IPS-18c (cell line): ENCODE data around the gene PLB1.

Experiments
- H3K4me3 ChIP-seq: 2 replicates; pipeline ENCODE4 v1.7.0; 2013; ENCODE audit warnings: low read depth, mild to moderate bottlenecking, low read length, moderate library complexity; ENCODE audit not compliant: insufficient read depth
- H3K9me3 ChIP-seq: one replicate; pipeline ENCODE4 v1.6.1; 2013; ENCODE audit warnings: mild to moderate bottlenecking, low read length, moderate library complexity; ENCODE audit not compliant: control insufficient read depth, insufficient read depth

Gene PLB1

DNA sequence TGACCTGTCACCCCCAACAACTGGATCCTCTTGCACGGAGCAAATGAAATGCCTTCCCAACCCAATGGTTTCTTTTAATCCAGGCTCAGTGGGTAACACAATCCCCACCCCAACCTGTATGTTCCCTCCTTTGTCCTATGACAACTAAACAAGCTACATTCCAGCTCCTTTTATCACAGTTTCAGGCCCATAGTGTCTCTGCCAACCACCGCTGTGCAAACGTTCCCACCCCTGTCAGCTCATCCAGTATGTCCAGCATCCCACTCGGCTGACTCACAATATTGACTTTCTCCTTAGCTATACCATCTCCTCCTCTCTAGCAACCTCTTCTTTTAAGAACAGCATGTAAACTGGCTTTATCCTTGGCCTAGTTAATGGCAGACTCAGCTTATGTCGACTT is 137.9 kb downstream of the PLB1 start:
- Histone ChIP-seq H3K9me3 (no peaks in the 10 kb centered on the region), H3K4me3 (no peak overlapping the region)

DNA sequence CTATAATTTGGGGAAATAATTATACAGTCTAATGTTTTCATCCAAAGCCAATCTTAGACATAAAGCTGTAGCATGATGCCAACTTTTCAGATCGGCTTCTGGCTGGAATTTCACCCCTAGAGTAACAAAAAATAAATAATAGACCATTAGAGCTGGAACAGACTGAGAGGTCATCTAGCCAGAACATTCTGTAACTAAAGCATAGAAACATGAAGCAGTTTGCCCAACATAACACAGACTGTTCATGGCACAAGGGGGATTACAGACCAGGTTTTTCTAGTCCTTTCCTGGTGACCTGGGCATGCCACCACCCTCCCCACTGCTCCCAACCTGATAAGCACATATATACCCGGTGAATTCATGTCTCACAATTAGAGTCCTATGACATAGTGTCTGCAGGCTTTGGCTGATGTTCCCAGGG is 139.3 kb downstream of the PLB1 start:
- Histone ChIP-seq H3K9me3 (no peaks in the 10 kb centered on the region), H3K4me3 (no peak overlapping the region)

DNA sequence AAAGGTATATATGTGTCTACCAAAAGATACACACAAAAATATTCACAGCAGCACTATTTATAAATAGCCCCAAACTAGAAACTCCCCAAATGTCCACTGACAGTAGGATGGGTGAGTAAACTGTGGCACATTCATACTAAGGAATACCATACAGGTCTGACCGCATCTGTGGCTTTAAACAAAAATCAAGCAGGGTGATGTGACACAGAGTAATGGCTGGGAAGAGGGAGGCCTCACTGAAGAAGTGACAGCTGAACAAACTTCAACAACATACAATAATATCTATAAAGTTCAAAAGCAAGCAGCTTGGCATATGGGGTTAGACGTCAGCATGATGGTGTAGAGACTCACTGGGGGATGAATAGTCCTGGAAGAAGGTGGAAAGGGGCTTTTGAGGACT is 140.6 kb downstream of the PLB1 start:
- no peak overlapping the region for H3K4me3 ChIP-seq
- H3K9me3 ChIP-seq: no peaks in the 10 kb centered on the region

DNA sequence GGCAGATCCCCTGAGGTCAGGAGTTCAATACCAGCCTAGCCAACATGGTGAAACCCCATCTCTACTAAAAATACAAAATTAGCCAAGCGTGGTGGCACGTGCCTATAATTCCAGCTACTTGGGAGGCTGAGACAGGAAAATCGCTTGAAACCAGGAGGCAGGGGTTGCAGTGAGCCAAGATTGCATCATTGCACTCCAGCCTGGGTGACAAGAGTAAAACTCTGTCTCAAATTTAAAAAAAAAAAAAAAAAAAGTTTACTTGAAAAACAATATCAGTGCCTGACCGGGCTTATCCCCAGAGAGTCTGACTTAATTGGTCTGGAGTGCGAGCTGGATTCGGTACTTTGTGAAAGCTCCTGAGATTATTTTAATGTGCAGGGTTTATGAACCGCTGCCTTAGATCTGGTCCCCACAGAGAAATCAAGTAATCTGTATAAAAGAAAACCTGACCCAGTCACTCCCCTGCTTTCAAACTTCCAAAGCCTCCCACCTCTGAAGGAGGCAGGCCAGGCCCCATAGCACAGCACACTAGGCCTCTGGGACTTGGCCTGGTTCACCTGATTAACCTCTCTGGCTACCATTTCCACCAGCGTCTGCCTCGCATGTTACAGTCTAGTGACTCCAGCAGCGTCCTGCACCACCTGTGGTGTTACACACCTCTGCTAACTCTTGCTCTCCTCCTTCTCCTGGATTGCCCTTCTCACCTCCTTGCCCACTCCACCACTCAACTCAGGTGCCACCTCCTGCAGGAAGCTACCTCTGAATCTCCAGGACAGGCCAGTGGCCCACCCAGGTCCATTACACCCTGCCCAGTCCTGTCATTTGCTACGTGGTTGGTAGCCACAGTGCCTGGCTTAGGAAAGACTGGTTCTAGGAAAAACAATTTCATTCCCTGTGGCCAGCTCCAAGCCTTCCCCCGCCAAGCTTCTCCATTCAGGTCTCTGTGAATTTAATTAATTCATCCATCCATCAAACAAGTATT is 141.5 kb downstream of the PLB1 start:
- H3K4me3 ChIP-seq: no peak overlapping the region
- no peaks in the 10 kb centered on the region for H3K9me3 ChIP-seq

DNA sequence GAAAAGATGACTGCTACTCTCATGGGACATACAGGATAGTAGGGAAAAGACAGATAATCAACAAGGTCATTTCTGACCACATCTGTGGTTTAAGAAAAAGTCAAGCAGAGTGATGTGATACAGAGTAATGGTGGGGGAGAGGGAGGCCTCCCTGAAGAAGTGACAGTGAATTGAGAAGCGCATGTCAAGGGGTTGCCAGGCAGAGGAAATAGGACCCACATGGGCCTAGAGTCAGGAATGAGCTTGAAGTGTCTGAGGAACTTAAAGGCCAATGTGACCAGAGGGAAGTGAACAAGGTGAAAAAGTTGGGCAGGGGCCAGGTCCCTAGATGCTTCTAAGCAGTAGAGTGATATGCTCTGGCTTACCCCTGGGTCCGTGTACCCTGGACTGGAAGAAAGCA is 142.2 kb downstream of the PLB1 start:
- no peak overlapping the region for H3K4me3 ChIP-seq
- H3K9me3 ChIP-seq: no peaks in the 10 kb centered on the region

DNA sequence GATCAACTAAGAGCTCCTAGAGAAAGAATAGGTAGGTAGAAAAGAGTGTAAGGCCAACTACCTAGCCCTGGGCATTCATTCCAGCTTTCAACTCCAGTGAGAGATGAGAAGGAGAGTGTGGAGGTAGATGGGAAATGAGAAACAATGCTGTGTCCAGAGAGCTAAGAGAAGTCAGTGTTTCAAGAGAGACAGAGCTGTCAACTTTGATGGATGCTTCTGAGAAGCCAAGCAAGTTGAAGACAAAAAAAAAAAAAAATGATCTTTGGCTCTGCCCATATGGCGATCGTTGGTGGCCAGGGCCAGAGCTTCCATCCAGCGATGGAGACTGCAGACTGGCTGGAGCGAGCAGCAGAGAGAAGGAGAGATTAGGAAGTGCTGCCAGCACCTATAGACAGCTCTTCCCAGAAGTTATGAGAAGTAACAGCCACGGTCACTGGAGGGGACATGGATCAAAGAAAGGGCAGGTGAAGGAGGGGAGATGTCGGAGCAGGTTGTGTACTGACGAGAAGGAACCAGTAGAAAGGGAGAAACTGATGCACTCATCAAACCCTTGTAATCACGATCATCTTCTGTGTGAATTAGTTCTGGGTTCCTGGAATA is 143.3 kb downstream of the PLB1 start:
- H3K4me3 ChIP-seq: no peak overlapping the region
- H3K9me3 ChIP-seq: no peaks in the 10 kb centered on the region

DNA sequence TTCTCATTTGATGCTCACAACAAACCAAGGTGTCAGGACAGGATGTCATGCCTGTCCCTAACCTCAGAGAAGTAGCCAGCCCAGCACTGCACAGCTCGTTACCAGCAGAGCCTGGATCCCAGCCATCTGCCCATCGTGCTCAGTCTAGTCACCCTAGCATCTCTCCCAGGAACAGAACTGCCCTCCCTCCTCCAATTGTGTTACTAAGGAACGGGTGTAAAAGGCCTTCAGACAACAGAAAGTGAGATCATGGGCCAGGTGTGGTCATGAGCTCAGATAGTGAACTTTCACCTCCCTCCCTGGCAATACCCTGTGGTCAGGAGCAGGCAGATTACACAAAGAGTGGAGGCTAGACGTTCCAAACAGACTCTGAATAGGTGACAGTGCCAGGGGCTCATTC is 144.0 kb downstream of the PLB1 start:
- no peaks in the 10 kb centered on the region for H3K9me3 ChIP-seq

DNA sequence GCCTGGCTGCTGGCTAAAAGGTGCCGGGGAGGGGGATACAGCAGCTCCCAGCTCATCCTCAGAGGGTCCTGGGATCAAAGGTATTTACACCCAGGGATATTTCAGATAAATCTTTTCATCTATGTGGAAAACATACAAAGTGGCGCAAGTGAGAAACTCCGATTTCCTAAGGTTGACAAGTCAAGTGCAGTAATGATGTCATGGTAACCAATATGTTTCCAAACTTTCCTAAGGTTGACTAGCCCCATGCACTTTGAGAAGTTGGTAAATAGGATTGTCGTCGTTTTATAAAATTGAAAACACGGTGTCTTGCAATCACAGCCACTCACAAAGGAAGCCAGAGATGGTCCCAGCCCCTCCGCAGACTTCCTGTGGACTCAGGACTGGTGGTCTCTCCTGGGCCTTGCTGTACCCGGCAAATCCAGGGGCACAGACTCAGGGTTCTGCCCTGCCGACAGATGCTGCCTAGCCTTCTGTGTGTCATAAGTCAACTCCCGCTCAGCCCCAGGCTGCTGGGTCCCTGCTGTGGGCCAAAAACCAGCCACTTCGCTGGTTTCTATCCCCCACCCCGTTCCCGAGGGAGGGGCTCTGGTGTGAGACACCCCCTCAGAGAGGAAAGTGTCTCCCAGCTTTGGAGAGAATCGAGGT is 144.5 kb downstream of the PLB1 start:
- Histone ChIP-seq H3K4me3 (no peak overlapping the region), H3K9me3 (no peaks in the 10 kb centered on the region)

More for the DNA sequence above, 144.0 kb downstream of the PLB1 start:
- no peak overlapping the region for H3K4me3 ChIP-seq

DNA sequence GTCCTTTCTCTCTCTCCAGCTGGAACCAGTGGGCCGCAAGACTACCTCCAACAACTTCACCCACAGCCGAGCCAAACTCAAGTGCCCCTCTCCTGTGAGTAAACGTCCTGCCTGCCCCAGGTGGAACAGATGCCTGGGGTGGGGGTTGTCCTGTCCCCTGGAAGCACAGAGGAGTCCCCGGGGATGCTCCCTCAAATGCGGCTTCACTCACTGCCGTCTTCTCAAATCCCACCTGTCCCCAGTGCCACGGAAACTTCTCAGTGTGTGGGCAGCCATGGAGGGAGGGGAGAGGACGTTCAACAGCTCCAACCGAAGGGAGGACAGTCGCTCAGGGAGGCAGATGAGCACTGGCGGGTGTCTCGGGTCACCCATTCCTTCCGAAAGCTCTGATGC is 145.0 kb downstream of the PLB1 start:
- Histone ChIP-seq H3K9me3 (no peaks in the 10 kb centered on the region), H3K4me3 (no peak overlapping the region)

DNA sequence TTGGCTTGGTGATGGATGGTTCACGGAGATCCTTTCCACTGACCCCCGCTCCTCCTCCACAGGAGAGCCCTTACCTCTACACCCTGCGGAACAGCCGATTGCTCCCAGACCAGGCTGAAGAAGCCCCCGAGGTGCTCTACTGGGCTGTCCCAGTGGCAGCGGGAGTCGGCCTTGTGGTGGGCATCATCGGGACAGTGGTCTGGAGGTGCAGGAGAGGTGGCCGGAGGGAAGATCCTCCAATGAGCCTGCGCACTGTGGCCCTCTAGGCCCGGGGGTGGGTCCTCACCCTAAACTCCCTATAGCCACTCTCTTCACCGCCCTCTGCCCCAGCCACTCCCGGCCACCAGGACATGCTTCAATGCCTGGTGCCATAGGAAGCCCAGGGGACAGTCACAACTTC is 146.9 kb downstream of the PLB1 start:
- no peaks in the 10 kb centered on the region for H3K9me3 ChIP-seq
- no peak overlapping the region for H3K4me3 ChIP-seq

DNA sequence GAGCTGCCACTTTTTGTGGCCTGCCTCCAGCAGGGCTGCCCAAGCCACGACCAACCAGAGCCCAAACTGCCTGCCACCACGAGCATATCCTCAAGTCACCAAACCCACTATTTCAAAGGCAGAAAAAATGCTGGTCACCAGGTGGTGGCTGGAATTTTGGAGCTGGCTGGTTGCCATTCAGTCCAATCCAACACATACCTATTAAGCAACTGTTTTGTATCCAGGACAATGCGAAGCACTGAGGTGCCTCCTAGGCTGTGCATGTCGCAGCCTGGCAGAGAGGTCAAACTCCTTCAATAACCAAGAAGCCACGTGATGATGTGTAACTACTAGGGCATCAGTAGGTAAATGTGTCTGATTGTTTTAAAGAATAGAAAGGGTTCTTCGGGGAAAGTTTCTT is 147.5 kb downstream of the PLB1 start:
- Histone ChIP-seq H3K4me3 (no peak overlapping the region), H3K9me3 (no peaks in the 10 kb centered on the region)

DNA sequence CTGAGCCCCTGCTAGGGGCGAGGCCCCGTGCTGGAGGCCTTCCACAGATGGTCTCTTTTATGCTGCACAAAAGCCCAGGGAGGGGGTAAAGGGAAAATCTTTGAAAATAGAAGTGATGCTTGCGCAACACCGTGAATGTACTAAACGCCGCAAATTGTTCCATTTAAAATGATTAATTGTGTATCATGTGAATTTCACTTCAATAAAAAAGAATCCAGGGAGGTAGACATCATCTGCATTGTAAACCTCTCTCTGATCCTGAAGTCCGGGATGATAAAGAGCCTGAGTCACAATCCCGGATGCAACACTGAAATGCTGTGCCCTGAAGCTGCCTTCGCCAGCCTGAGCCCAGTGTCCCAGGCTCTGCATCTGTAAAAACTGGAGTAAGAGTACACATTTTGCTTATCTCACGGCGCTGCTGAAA is 148.1 kb downstream of the PLB1 start:
- Histone ChIP-seq H3K9me3 (no peaks in the 10 kb centered on the region), H3K4me3 (no peak overlapping the region)

DNA sequence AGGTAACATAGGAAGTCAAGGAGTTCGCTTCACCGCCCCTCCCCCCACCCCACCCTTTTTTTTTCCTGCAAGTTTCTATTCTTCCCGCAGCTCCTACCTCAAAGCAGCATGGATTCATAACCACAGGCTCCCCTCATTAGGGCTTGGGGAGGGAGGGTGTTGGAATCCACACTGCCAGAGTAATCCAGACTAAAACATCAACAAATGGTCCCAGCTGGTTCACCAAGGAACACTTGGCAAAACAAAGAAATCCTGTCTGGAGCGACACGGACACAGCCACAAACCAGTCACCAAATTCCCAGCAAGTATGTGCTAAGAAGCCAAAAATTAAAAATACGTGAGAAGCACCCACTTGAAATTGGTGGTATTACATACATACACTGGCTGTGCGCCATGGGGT is 148.9 kb downstream of the PLB1 start:
- no peaks in the 10 kb centered on the region for H3K9me3 ChIP-seq
- no peak overlapping the region for H3K4me3 ChIP-seq

DNA sequence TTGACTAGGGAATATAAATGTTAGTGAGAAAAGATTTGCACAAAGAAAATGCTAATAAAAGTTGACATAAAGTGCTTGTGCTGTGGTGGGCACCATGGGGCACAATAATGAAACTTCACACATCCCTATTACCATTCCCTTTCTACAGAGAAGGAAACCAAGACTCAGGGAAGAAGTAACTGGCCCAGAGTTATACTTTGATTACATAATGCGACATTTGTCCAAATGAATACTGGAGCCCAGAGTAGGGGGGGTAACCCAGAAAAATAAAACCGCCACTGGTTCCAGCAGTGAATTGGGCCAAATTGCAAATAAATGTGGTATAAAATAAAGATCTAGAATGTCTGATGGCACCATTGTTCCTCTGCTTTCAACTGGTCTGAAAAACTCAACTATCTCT is 149.7 kb downstream of the PLB1 start:
- no peak overlapping the region for H3K4me3 ChIP-seq
- H3K9me3 ChIP-seq: no peaks in the 10 kb centered on the region

DNA sequence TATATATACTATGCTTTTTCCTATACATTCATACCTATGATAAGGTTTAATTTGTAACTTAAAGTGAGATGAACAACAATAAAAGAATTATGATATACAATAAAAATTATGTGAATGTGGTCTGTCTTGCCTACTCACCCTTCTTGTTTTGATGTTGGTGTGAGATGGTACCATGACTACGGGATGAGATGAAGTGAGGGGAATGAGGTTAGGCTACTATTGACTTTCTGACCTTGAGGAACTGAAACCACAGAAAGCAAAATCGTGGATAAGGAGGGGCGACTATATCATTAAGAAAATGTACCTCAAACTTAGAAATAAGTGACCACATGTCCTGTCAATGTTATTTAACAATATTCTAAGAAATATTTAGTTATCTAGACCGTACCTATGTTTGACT is 151.8 kb downstream of the PLB1 start:
- Histone ChIP-seq H3K9me3 (no peaks in the 10 kb centered on the region), H3K4me3 (no peak overlapping the region)

DNA sequence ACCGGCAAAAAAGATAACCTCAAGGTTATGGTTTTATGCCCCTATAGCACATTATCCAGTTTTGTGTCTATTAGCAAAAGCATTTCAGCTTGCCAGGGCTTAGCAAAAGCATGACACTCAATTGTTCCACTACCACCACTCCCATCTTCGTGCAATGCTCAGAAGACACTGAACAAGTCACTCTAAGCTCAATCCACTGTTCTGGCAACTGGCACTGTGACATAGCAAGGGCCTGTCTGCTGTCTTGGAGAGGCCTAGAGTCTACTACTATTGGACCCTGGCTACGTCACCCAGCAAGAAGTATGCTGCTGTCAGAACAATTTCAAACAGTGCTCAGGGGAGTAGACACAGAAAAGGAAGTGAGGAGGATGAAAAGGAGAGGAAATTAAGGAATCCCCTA is 152.3 kb downstream of the PLB1 start:
- H3K4me3 ChIP-seq: no peak overlapping the region

DNA sequence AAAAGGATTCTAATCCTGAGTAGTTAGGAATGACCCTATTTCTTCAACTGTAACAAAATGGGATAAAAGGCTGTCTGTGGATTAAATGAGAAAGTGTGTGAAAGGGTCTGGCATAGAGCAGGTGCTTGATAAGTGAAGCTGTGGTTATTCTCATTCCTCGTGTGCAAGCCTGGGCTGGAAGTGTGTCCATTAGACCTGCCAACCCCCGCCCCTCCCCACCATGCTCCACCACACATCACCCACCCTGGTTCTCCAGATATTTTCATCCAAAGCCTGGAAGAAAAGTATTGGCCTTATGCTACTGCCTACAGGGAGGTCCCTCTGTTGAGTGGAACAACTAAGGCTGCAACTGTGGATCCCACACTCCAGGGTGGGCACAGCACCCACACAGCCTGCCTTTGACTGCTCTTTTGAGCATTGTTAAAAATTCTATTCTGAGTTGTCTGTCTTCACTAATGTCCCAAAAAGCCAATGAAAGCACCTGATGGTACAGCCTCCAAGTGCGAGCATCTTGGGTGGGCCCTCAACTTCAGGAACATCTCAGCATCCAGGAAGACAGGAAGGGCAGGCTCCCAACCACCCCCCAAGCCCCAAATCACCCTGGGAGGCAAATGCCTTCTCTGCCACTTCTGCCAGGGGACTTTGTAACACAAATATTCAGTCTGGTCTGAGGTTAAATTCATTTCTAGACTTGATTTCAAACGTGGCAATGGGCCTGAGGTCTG is 153.0 kb downstream of the PLB1 start:
- H3K9me3 ChIP-seq: no peaks in the 10 kb centered on the region
- H3K4me3 ChIP-seq: no peak overlapping the region

More for the DNA sequence above, 152.3 kb downstream of the PLB1 start:
- H3K9me3 ChIP-seq: no peaks in the 10 kb centered on the region
